ENCODE data around the gene TIMM17A.

DNA sequence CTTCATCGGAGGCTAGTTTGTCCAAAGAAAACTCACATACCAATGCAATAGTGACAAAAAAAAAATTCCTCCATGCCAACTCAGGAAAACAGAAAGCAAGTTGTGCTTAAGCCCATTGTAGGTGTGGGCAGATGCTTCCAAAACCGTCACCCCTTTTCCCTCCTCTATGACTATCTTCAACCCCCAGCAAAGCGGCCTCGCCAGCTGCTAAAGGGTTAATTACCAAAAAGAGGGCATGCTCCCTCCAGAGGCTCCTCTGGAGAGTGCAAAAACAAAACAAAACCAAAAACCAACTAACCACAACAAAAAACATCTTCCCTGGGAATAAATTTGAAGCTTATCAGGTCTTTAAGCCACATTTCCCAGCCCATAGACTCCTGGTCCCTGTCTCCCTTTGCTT, 10.1 kb upstream of the TIMM17A start:
- TF ChIP-seq, protein P1, sequence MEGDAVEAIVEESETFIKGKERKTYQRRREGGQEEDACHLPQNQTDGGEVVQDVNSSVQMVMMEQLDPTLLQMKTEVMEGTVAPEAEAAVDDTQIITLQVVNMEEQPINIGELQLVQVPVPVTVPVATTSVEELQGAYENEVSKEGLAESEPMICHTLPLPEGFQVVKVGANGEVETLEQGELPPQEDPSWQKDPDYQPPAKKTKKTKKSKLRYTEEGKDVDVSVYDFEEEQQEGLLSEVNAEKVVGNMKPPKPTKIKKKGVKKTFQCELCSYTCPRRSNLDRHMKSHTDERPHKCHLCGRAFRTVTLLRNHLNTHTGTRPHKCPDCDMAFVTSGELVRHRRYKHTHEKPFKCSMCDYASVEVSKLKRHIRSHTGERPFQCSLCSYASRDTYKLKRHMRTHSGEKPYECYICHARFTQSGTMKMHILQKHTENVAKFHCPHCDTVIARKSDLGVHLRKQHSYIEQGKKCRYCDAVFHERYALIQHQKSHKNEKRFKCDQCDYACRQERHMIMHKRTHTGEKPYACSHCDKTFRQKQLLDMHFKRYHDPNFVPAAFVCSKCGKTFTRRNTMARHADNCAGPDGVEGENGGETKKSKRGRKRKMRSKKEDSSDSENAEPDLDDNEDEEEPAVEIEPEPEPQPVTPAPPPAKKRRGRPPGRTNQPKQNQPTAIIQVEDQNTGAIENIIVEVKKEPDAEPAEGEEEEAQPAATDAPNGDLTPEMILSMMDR (IDR thresholded peaks at IDR 0.05) = no peak
- TF ChIP-seq EP300 (IDR thresholded peaks at IDR 0.05) (no peak), POLR2A (IDR thresholded peaks at IDR 0.05) (no peak)
